Transverse colon (tissue), 4 donors: Measurements from ENCODE around the gene NHLH1. TPM values are rescaled to one million over a fixed set of nuclear protein-coding genes. Genes with fewer than 3 reads are reported as not detected.

Source experiments
- DNase-seq: peaks from one replicate; pipeline ENCODE4 v3.0.0-alpha.2; 2019
- H3K27ac ChIP-seq, 4 donors: fragments of 200-600 bp; sonication (generic); 2 replicates each; pipeline ENCODE4 v1.5.1; 2016 to 2018; ENCODE audit warnings: inconsistent platforms in 4 of 4
- H3K27me3 ChIP-seq: fragments of 200-600 bp; sonication (generic); 2 replicates; pipeline ENCODE4 v1.5.1; 2017; ENCODE audit warnings: inconsistent platforms
- H3K36me3 ChIP-seq, 4 donors: fragments of 200-600 bp; sonication (generic); 2 replicates each; pipeline ENCODE4 v1.5.1; 2017 to 2019; ENCODE audit warnings: inconsistent platforms in 4 of 4
- H3K4me1 ChIP-seq, 4 donors: fragments of 200-600 bp; sonication (generic); 2 replicates each; pipeline ENCODE4 v1.5.1; 2017 to 2020; ENCODE audit warnings: inconsistent platforms in 4 of 4
- H3K4me3 ChIP-seq, 4 donors: fragments of 200-600 bp; sonication (generic); 1 replicate in 1 of 4; 2 replicates in 3 of 4; pipeline versions ENCODE4 v1.5.1 to v1.6.1; 2017 to 2019; ENCODE audit warnings: inconsistent platforms in 4 of 4
- H3K9me3 ChIP-seq, 2 donors: fragments of 200-600 bp; sonication (generic); 2 replicates each; pipeline ENCODE4 v1.5.1; 2017 to 2019; ENCODE audit warnings: inconsistent platforms in 2 of 2
- CTCF ChIP-seq, 5 experiments: fragments of 200-600 bp in 3 of 5; fragments of 450-650 bp in 2 of 5; sonication (generic) in 3 of 5; IDR thresholded peaks; 1 replicate in 2 of 5; 2 replicates in 3 of 5; pipeline ENCODE4 v1.5.1; 2016 to 2017; ENCODE audit warnings: antibody characterized with exemption in 5 of 5, inconsistent platforms in 3 of 5, mild to moderate bottlenecking in 2 of 5, moderate library complexity in 1 of 5
- EP300 ChIP-seq: sonication (generic); formaldehyde crosslinking; IDR thresholded peaks from one replicate; pipeline ENCODE4 v1.6.1; 2017; ENCODE audit warnings: antibody characterized with exemption, low read depth
- POLR2A ChIP-seq: fragments of 450-650 bp; IDR thresholded peaks from one replicate; pipeline ENCODE4 v1.6.1; 2016; ENCODE audit warnings: antibody characterized with exemption, mild to moderate bottlenecking, moderate library complexity
- POLR2AphosphoS5 ChIP-seq, 3 donors: sonication (generic); formaldehyde crosslinking; IDR thresholded peaks; one replicate each; pipeline ENCODE4 v1.6.1; 2016; ENCODE audit warnings: antibody characterized with exemption in 3 of 3
- WGBS, 2 donors: methylation state at CpG; one replicate each; pipeline ENCODE4 v1.1.5; 2018; ENCODE audit warnings: low coverage in 1 of 2; 5-methylcytosine and 5-hydroxymethylcytosine counted together
- in situ Hi-C, 4 donors: fragments of 200-750 bp; cut with MboI; loops; one replicate each; pipeline versions ENCODE4 v1.15.0 to v1.15.1; 2017; ENCODE audit warnings: low sequenced_read_pairs in 3 of 4, low pct_ligation_motif_present in 1 of 4, low pct_unique_long_range_greater_than_20kb in 1 of 4
- intact Hi-C: fragments of 100-400 bp; cut with DNase I; formaldehyde crosslinking; loops from one replicate; pipeline ENCODE4 v1.15.1; 2023; ENCODE audit warnings: low total_unique reads
- total RNA-seq, 4 donors: library from RNA; depleted of rRNA; stranded (reverse); fragments of >200 nt; gene quantifications; one replicate each; pipeline ENCODE4 v1.1.0, GENCODE V29; 2016

Gene NHLH1
- total RNA-seq, 4 donors from 2014 or later, result not detected

DNA sequence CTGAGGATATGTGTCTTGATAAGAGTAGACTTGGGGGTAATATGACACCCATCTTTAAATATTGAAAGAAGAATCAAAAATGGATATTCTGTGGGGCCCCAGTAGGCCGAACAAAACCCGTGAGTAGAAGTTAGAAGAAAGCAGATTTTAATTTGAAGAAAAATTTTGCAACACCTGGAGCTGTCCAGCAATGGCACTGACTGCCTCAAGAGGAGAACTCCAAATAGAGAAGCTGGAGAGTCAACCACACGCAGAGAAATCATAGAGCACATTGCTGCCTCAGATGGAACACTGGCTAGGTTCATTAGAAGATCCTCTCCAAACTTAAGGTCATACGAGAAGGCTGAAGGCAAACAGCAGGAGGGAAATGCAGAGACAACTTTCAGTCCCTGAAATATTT lies 6.8 kb downstream of the NHLH1 start:
- no peaks in the 10 kb centered on the region for H3K36me3 ChIP-seq
- in situ Hi-C loops, result no loop called here
- no peaks in the 10 kb centered on the region for H3K9me3 ChIP-seq
- TF ChIP-seq POLR2AphosphoS5 (IDR thresholded peaks at IDR 0.05) (no peak), POLR2A (no peak), CTCF (IDR thresholded peaks at IDR 0.05) (no peak), EP300 (no peak)
- intact Hi-C loops, result no loop called here
- WGBS, 2 donors, result 86 to 95% methylated on average over 2 to 4 of the region's 4 CpGs
- H3K27me3 ChIP-seq, result peaks cover 5% of the 10 kb centered on the region
- peaks cover 0 to 8% (median 5%) of the 10 kb centered on the region in 4 donors for H3K4me1 ChIP-seq
- no peak overlapping the region for H3K4me3 ChIP-seq
- DNase-seq, result no peak
- H3K27ac ChIP-seq, result no peak overlapping the region

- DNase-seq, result no peak
- in situ Hi-C loops, result no loop called here
- TF ChIP-seq POLR2AphosphoS5 (IDR thresholded peaks at IDR 0.05), result no peak
- no peak for TF ChIP-seq POLR2A
- TF ChIP-seq CTCF (IDR thresholded peaks at IDR 0.05), result no peak
- peaks cover 5% of the 10 kb centered on the region for H3K27me3 ChIP-seq
- H3K4me3 ChIP-seq, result no peak overlapping the region
- WGBS, 2 donors, result 75 to 81% methylated on average over 4 to 6 of the region's 6 CpGs
- peak overlapping the region in 2 of 4 donors; percentile 6 to 53 for H3K27ac ChIP-seq
- H3K36me3 ChIP-seq, result no peaks in the 10 kb centered on the region
- intact Hi-C loops, result no loop called here
- peaks cover 0 to 8% (median 5%) of the 10 kb centered on the region in 4 donors for H3K4me1 ChIP-seq
- no peaks in the 10 kb centered on the region for H3K9me3 ChIP-seq
Measured at GRCh38 chr1:160374306-160375110, 7.6 kb downstream of the NHLH1 start.

DNA sequence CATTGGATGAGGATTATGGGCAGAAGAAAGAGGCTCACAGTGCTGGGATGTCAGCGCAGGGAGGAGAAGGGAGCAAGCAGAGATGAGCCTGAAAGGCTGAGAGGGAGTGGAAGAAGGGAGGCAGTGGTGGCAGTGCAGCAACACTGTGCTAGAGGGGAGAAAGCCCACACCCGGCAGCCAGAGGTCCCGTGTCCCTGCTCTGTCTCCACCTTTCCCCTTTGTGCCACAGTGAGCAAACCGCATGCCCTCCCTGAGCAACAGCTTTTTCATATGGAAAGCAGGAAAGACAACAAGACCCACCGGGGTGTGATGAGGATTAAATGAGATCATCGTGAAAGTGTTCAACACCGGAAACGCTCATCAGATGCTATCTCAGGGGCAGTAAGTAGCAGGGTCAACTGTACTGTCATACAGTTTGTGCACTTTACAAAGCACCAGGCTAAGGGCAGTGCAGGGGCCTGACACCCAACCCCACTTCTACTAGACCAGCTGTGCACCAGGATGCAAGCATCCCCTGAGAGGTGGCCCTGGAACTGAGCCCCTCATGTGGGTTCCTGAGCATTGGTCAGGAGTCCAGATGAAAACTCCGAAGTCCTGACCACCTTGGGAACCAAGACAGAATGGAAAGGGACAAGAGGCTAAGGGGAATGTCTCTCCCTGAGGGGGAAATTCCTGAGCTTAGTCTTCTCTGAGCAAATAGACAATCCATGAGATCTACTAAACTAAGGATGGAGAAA lies 9.1 kb downstream of the NHLH1 start:
- no peaks in the 10 kb centered on the region for H3K36me3 ChIP-seq
- no peaks in the 10 kb centered on the region for H3K9me3 ChIP-seq
- no peak for TF ChIP-seq CTCF (IDR thresholded peaks at IDR 0.05)
- TF ChIP-seq EP300, result no peak
- TF ChIP-seq POLR2A, result no peak
- TF ChIP-seq POLR2AphosphoS5 (IDR thresholded peaks at IDR 0.05), result no peak
- in situ Hi-C loops, result no loop called here
- DNase-seq, result no peak
- H3K4me3 ChIP-seq, result no peak overlapping the region
- H3K27me3 ChIP-seq, result no peaks in the 10 kb centered on the region
- peaks cover 0 to 8% (median 5%) of the 10 kb centered on the region in 4 donors for H3K4me1 ChIP-seq
- WGBS, 2 donors, result 15 to 50% methylated on average over 4 to 9 of the region's 9 CpGs
- H3K27ac ChIP-seq, result peak overlapping the region in 3 of 4 donors; percentile 33 to 40 (median 37)
- intact Hi-C loops, result no loop called here

DNA sequence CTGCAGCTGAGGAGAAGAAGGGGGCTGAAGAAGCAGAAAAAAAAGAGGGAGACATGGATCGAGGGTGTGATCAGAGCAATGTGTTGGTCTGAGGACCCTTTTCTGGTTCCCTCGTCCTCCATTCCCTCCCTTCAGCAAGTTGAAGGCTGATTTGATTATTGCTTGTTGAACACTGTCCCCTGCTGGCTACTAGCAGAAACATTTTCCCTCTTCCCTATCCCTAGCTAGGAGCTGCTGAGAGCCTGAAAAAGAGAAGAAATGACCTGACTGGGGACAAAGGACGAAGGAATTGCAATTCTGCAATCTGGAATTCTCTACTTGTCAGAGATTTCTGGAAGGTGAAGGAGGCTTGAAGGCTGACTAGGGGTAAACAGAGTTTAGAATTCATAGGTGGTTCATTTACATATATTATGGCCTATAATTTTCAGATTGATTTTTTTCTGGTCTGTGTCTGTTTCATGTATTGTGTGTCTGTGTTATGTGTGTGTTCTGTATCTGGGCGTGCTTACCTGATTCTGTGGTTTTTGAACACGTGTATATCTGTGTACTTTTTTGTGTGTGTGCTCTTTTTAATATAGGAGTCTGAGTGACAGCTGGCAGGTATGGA lies 9.8 kb downstream of the NHLH1 start:
- peak overlapping the region in 2 of 4 donors; percentile 37 to 40 for H3K27ac ChIP-seq
- in situ Hi-C loops, result no loop called here

More for the DNA sequence above, 9.8 kb downstream of the NHLH1 start:
- H3K4me3 ChIP-seq, result no peak overlapping the region
- peaks cover 0 to 8% (median 5%) of the 10 kb centered on the region in 4 donors for H3K4me1 ChIP-seq
- intact Hi-C loops, result no loop called here
- H3K9me3 ChIP-seq, result no peaks in the 10 kb centered on the region
- H3K27me3 ChIP-seq, result no peaks in the 10 kb centered on the region
- DNase-seq, result peak; percentile 17
- TF ChIP-seq EP300 (no peak), CTCF (IDR thresholded peaks at IDR 0.05) (peak; percentile 81 to 87 (median 83))
- 9 to 15% methylated on average over 5 of the region's 5 CpGs for WGBS, 2 donors
- H3K36me3 ChIP-seq, result no peaks in the 10 kb centered on the region
